ENCODE results near the gene ZNF451. TPM values are rescaled to one million over a fixed set of nuclear protein-coding genes. Genes with fewer than 3 reads are reported as not detected.

Gene ZNF451
- total RNA-seq, 2 experiments from 2014 or later = 62.2 to 66.6 TPM

- no peaks in the 10 kb centered on the region for H3K27me3 Mint-ChIP-seq
- no peak for DNase-seq
- H3K4me3 Mint-ChIP-seq = no peak overlapping the region
- ChIA-PET POLR2A (no interaction called here), CTCF (interaction anchor here (1.4 kb wide), 1 partner anchor 16 kb away, joined by 3 read pairs; the partner anchor contains the start of gene RAB23)
- peaks cover 4% of the 10 kb centered on the region for H3K4me1 Mint-ChIP-seq
- H3K27ac Mint-ChIP-seq = no peak overlapping the region
- peaks cover 3% of the 10 kb centered on the region for H3K36me3 Mint-ChIP-seq (ENCODE audit: low read depth)
- no peaks in the 10 kb centered on the region for H3K9me3 Mint-ChIP-seq
These were observed 115.8 kb downstream of the ZNF451 start for GRCh38 chr6:57205550-57206328.

GRCh38 chr6:57207141-57207540 lies 117.2 kb downstream of the ZNF451 start:
- no peak for DNase-seq
- Mint-ChIP-seq H3K27me3 (no peaks in the 10 kb centered on the region), H3K9me3 (no peaks in the 10 kb centered on the region), H3K4me3 (no peak overlapping the region), H3K27ac (no peak overlapping the region), H3K36me3 (ENCODE audit: low read depth) (peaks cover 3% of the 10 kb centered on the region), H3K4me1 (peaks cover 4% of the 10 kb centered on the region)
- CTCF ChIA-PET = no interaction called here
- POLR2A ChIA-PET = no interaction called here

GRCh38 chr6:57207872-57208271 lies 117.9 kb downstream of the ZNF451 start:
- Mint-ChIP-seq H3K36me3 (ENCODE audit: low read depth) (peaks cover 3% of the 10 kb centered on the region), H3K4me1 (peaks cover 4% of the 10 kb centered on the region), H3K4me3 (no peak overlapping the region), H3K9me3 (no peaks in the 10 kb centered on the region), H3K27me3 (no peaks in the 10 kb centered on the region), H3K27ac (no peak overlapping the region)
- CTCF ChIA-PET = no interaction called here
- POLR2A ChIA-PET = no interaction called here
- no peak for DNase-seq

- no peaks in the 10 kb centered on the region for H3K27me3 Mint-ChIP-seq
- H3K27ac Mint-ChIP-seq = no peak overlapping the region
- H3K9me3 Mint-ChIP-seq = no peaks in the 10 kb centered on the region
- H3K4me1 Mint-ChIP-seq = peaks cover 13% of the 10 kb centered on the region
- peaks cover 5% of the 10 kb centered on the region for H3K36me3 Mint-ChIP-seq (ENCODE audit: low read depth)
- H3K4me3 Mint-ChIP-seq = no peak overlapping the region
- ChIA-PET POLR2A (no interaction called here), CTCF (no interaction called here)
- DNase-seq = no peak
These were observed 119.0 kb downstream of the ZNF451 start for GRCh38 chr6:57209030-57209429.

GRCh38 chr6:57210060-57210459 lies 120.1 kb downstream of the ZNF451 start:
- CTCF ChIA-PET = no interaction called here
- peaks cover 23% of the 10 kb centered on the region for H3K4me1 Mint-ChIP-seq

GRCh38 chr6:57215260-57215659 lies 125.3 kb downstream of the ZNF451 start:
- DNase-seq = no peak
- ChIA-PET POLR2A (no interaction called here), CTCF (no interaction called here)
- Mint-ChIP-seq H3K27ac (no peak overlapping the region), H3K36me3 (ENCODE audit: low read depth) (peaks cover 27% of the 10 kb centered on the region), H3K4me3 (no peak overlapping the region), H3K27me3 (peaks cover 4% of the 10 kb centered on the region), H3K9me3 (peaks cover 11% of the 10 kb centered on the region), H3K4me1 (peaks cover 54% of the 10 kb centered on the region)

More at GRCh38 chr6:57210060-57210459, 120.1 kb downstream of the ZNF451 start:
- Mint-ChIP-seq H3K27me3 (no peaks in the 10 kb centered on the region), H3K9me3 (peaks cover 7% of the 10 kb centered on the region), H3K4me3 (no peak overlapping the region), H3K27ac (no peak overlapping the region), H3K36me3 (ENCODE audit: low read depth) (peaks cover 15% of the 10 kb centered on the region)
- no peak for DNase-seq
- POLR2A ChIA-PET = no interaction called here

GRCh38 chr6:57216235-57217101 lies 126.5 kb downstream of the ZNF451 start:
- H3K4me3 Mint-ChIP-seq = no peak overlapping the region
- peaks cover 6% of the 10 kb centered on the region for H3K27me3 Mint-ChIP-seq
- no peak for DNase-seq
- CTCF ChIA-PET = no interaction called here
- H3K27ac Mint-ChIP-seq = no peak overlapping the region
- POLR2A ChIA-PET = no interaction called here
- peaks cover 30% of the 10 kb centered on the region for H3K36me3 Mint-ChIP-seq (ENCODE audit: low read depth)
- H3K9me3 Mint-ChIP-seq = peaks cover 11% of the 10 kb centered on the region
- peaks cover 64% of the 10 kb centered on the region for H3K4me1 Mint-ChIP-seq

GRCh38 chr6:57217270-57217669 lies 127.3 kb downstream of the ZNF451 start:
- CTCF ChIA-PET = no interaction called here
- Mint-ChIP-seq H3K27ac (no peak overlapping the region), H3K36me3 (ENCODE audit: low read depth) (peaks cover 30% of the 10 kb centered on the region), H3K27me3 (peaks cover 6% of the 10 kb centered on the region), H3K9me3 (peaks cover 11% of the 10 kb centered on the region), H3K4me1 (peaks cover 64% of the 10 kb centered on the region), H3K4me3 (no peak overlapping the region)
- POLR2A ChIA-PET = no interaction called here
- DNase-seq = no peak

Other genes with a start within 250 kb of the ZNF451 start
- gene BEND6, start 135.1 kb upstream of the ZNF451 start, total RNA-seq = not detected
- 10 to 100 TPM; 13.9 to 15.4 TPM for gene KIAA1586, start 43.5 kb upstream of the ZNF451 start, total RNA-seq
- 1 to 10 TPM; 7.7 to 8.0 TPM for gene BAG2, start 82.1 kb downstream of the ZNF451 start, total RNA-seq
- gene RAB23, start 132.1 kb downstream of the ZNF451 start, total RNA-seq = 1 to 10 TPM; 3.5 to 3.8 TPM
- gene PRIM2, start 227.4 kb downstream of the ZNF451 start, total RNA-seq = 10 to 100 TPM; 35.7 to 37.7 TPM